ENCODE measurements around the gene ZNF134.
A peak's percentile ranks its signal among the peaks of the same experiment; 100 is the strongest.

ZNF134 gene

GRCh38 chr19:57599377-57599760, 14.7 kb upstream of the ZNF134 start:
- Histone ChIP-seq H3K9ac (ENCODE audit: low read length in 2 of 2) (peak overlapping the region; percentile 63 to 71), H3K4me1 (ENCODE audit: control insufficient read depth, insufficient read depth, low read length) (peaks cover 17% of the 10 kb centered on the region), H3K9me3 (ENCODE audit: control insufficient read depth in 2 of 2, low read length in 2 of 2) (peaks cover 0 to 11% of the 10 kb centered on the region in 2 donors), H3K36me3 (ENCODE audit: control insufficient read depth in 2 of 2, insufficient read depth in 2 of 2, low read length in 2 of 2) (peaks cover 3 to 14% of the 10 kb centered on the region in 2 donors), H3K4me3 (ENCODE audit: low read length in 2 of 2) (peak overlapping the region; percentile 53 to 93), H3K27me3 (ENCODE audit: control insufficient read depth in 1 of 2, insufficient read depth in 2 of 2, low read length in 2 of 2) (no peaks in the 10 kb centered on the region), H3K27ac (ENCODE audit: low read length) (no peak overlapping the region)

DNA sequence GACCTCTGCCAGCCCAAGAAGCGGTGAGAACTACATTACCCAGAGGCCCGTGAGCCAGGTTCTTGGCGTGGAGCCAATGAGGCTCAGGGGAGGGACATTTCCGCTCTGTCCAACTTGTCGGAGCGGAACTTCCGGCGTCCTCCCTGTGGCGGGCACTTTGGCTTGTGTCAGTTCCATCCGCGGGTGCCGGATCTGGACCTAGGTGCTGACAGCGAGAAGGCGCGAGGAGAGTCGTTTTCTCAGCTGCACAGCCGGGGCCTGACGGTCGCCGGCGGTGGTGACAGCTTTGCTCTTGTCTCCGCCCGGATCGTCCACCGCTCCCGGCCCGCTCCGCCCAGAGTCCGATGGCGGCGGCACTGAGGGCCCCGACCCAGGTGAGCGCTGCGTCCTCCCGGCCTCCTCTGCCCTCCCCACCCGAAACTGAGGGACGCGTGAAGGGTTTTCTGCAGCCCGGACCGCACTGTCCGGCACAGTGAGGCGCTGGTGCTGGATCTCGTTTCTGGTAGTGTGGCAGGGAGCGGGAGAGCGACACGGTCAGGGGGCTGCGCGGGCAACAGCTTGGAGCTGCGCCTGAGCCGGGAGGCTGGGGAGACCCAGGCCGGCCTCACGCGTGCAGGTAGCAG, 14.2 kb upstream of the ZNF134 start, which contains the start of gene ZNF530:
Gene ZNF530 (plus strand): TSS at position 125 of the 623 bp plus-strand sequence. CDS start 4,461 bp downstream, outside the sequence.
- no peaks in the 10 kb centered on the region for H3K27me3 ChIP-seq (ENCODE audit: control insufficient read depth in 1 of 2, insufficient read depth in 2 of 2, low read length in 2 of 2)
- peak within 1 kb of the TSS; percentile 63 to 71 for H3K9ac ChIP-seq (ENCODE audit: low read length in 2 of 2)
- peaks cover 8 to 19% of the 10 kb centered on the region in 2 donors for H3K36me3 ChIP-seq (ENCODE audit: control insufficient read depth in 2 of 2, insufficient read depth in 2 of 2, low read length in 2 of 2)
- H3K27ac ChIP-seq (ENCODE audit: low read length): no peak within 1 kb of the TSS
- H3K9me3 ChIP-seq (ENCODE audit: control insufficient read depth in 2 of 2, low read length in 2 of 2): peaks cover 0 to 16% of the 10 kb centered on the region in 2 donors
- peaks cover 17% of the 10 kb centered on the region for H3K4me1 ChIP-seq (ENCODE audit: control insufficient read depth, insufficient read depth, low read length)
- H3K4me3 ChIP-seq (ENCODE audit: low read length in 2 of 2): peak within 1 kb of the TSS; percentile 53 to 93

DNA sequence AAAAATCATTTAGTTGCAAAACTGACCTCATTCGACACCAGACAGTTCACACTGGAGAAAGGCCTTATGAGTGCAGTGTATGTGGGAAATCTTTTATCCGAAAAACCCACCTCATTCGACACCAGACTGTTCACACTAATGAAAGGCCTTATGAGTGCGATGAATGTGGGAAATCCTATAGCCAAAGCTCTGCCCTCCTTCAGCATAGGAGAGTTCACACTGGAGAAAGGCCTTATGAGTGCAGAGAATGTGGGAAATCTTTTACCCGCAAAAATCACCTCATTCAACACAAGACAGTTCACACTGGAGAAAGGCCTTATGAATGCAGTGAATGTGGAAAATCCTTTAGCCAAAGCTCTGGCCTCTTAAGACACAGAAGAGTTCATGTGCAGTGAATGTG, 7.1 kb upstream of the ZNF134 start:
- H3K4me1 ChIP-seq (ENCODE audit: control insufficient read depth, insufficient read depth, low read length): no peaks in the 10 kb centered on the region
- no peak overlapping the region for H3K27ac ChIP-seq (ENCODE audit: low read length)
- no peak overlapping the region for H3K4me3 ChIP-seq (ENCODE audit: low read length in 2 of 2)
- H3K27me3 ChIP-seq (ENCODE audit: control insufficient read depth in 1 of 2, insufficient read depth in 2 of 2, low read length in 2 of 2): no peaks in the 10 kb centered on the region
- H3K9me3 ChIP-seq (ENCODE audit: control insufficient read depth in 2 of 2, low read length in 2 of 2): peaks cover 20 to 42% of the 10 kb centered on the region in 2 donors
- no peak overlapping the region for H3K9ac ChIP-seq (ENCODE audit: low read length in 2 of 2)
- H3K36me3 ChIP-seq (ENCODE audit: control insufficient read depth in 2 of 2, insufficient read depth in 2 of 2, low read length in 2 of 2): peaks cover 30 to 45% of the 10 kb centered on the region in 2 donors

DNA sequence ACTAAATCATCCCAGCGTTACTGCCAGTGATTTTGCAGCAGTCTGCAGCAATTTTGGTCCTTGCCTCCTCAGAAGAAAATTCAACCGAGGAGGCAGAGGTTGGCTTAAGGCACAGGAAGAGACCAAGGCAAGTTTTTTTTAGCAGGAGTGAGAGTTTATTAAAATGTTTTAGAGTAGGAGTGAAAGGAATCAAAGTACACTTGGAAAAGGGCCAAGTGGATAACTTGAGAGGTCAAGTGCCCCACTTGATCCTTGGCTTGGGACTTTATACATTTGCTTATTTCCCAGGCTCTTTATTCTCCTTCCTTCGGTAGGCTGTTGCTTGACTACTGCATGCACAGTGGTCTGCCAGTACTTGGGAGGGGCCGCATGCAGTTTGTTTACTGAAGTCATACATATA, 2.9 kb upstream of the ZNF134 start:
- Histone ChIP-seq H3K4me3 (ENCODE audit: low read length in 2 of 2) (no peak overlapping the region), H3K9ac (ENCODE audit: low read length in 2 of 2) (no peak overlapping the region), H3K27me3 (ENCODE audit: control insufficient read depth in 1 of 2, insufficient read depth in 2 of 2, low read length in 2 of 2) (no peaks in the 10 kb centered on the region), H3K36me3 (ENCODE audit: control insufficient read depth in 2 of 2, insufficient read depth in 2 of 2, low read length in 2 of 2) (peaks cover 16 to 22% of the 10 kb centered on the region in 2 donors), H3K27ac (ENCODE audit: low read length) (no peak overlapping the region), H3K9me3 (ENCODE audit: control insufficient read depth in 2 of 2, low read length in 2 of 2) (peaks cover 22 to 27% of the 10 kb centered on the region in 2 donors), H3K4me1 (ENCODE audit: control insufficient read depth, insufficient read depth, low read length) (peaks cover 9% of the 10 kb centered on the region)

- Histone ChIP-seq H3K4me3 (ENCODE audit: low read length in 2 of 2) (peak overlapping the region; percentile 78 to 99), H3K36me3 (ENCODE audit: control insufficient read depth in 2 of 2, insufficient read depth in 2 of 2, low read length in 2 of 2) (peaks cover 48 to 49% of the 10 kb centered on the region in 2 donors), H3K9me3 (ENCODE audit: control insufficient read depth in 2 of 2, low read length in 2 of 2) (peaks cover 49 to 59% of the 10 kb centered on the region in 2 donors), H3K9ac (ENCODE audit: low read length in 2 of 2) (no peak overlapping the region), H3K4me1 (ENCODE audit: control insufficient read depth, insufficient read depth, low read length) (peaks cover 9% of the 10 kb centered on the region), H3K27me3 (ENCODE audit: control insufficient read depth in 1 of 2, insufficient read depth in 2 of 2, low read length in 2 of 2) (no peaks in the 10 kb centered on the region), H3K27ac (ENCODE audit: low read length) (no peak overlapping the region)
Observed at GRCh38 chr19:57615346-57615745, 1.3 kb downstream of the ZNF134 start.

GRCh38 chr19:57620673-57621348, 6.8 kb downstream of the ZNF134 start:
- Histone ChIP-seq H3K4me3 (ENCODE audit: low read length in 2 of 2) (peak overlapping the region; percentile 1 to 45), H3K36me3 (ENCODE audit: control insufficient read depth in 2 of 2, insufficient read depth in 2 of 2, low read length in 2 of 2) (peaks cover 71 to 79% of the 10 kb centered on the region in 2 donors), H3K27ac (ENCODE audit: low read length) (no peak overlapping the region), H3K27me3 (ENCODE audit: control insufficient read depth in 1 of 2, insufficient read depth in 2 of 2, low read length in 2 of 2) (no peaks in the 10 kb centered on the region), H3K9ac (ENCODE audit: low read length in 2 of 2) (no peak overlapping the region), H3K9me3 (ENCODE audit: control insufficient read depth in 2 of 2, low read length in 2 of 2) (peaks cover 79 to 85% of the 10 kb centered on the region in 2 donors), H3K4me1 (ENCODE audit: control insufficient read depth, insufficient read depth, low read length) (no peaks in the 10 kb centered on the region)

DNA sequence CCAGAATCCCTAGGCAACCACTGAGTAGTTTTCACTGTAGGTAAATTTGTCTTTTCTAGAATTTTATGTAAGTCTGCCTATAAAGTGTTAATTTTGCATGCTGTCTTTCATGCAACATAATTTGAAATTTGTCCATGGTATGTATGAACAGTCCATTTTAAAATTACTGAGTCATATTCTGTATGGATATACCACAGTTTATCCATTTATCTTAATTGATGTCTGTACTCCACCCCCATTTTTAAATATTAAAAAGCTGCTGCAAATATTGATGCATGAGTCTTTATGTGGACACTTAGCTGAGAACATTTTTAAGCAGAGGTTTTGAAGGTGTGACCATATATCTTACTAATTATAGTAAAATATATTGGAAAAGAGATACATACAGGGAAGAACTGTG, 9.0 kb downstream of the ZNF134 start:
- peaks cover 50 to 57% of the 10 kb centered on the region in 2 donors for H3K36me3 ChIP-seq (ENCODE audit: control insufficient read depth in 2 of 2, insufficient read depth in 2 of 2, low read length in 2 of 2)
- no peaks in the 10 kb centered on the region for H3K27me3 ChIP-seq (ENCODE audit: control insufficient read depth in 1 of 2, insufficient read depth in 2 of 2, low read length in 2 of 2)
- no peaks in the 10 kb centered on the region for H3K4me1 ChIP-seq (ENCODE audit: control insufficient read depth, insufficient read depth, low read length)
- H3K9me3 ChIP-seq (ENCODE audit: control insufficient read depth in 2 of 2, low read length in 2 of 2): peaks cover 56 to 67% of the 10 kb centered on the region in 2 donors
- no peak overlapping the region for H3K9ac ChIP-seq (ENCODE audit: low read length in 2 of 2)
- no peak overlapping the region for H3K27ac ChIP-seq (ENCODE audit: low read length)
- no peak overlapping the region for H3K4me3 ChIP-seq (ENCODE audit: low read length in 2 of 2)

DNA sequence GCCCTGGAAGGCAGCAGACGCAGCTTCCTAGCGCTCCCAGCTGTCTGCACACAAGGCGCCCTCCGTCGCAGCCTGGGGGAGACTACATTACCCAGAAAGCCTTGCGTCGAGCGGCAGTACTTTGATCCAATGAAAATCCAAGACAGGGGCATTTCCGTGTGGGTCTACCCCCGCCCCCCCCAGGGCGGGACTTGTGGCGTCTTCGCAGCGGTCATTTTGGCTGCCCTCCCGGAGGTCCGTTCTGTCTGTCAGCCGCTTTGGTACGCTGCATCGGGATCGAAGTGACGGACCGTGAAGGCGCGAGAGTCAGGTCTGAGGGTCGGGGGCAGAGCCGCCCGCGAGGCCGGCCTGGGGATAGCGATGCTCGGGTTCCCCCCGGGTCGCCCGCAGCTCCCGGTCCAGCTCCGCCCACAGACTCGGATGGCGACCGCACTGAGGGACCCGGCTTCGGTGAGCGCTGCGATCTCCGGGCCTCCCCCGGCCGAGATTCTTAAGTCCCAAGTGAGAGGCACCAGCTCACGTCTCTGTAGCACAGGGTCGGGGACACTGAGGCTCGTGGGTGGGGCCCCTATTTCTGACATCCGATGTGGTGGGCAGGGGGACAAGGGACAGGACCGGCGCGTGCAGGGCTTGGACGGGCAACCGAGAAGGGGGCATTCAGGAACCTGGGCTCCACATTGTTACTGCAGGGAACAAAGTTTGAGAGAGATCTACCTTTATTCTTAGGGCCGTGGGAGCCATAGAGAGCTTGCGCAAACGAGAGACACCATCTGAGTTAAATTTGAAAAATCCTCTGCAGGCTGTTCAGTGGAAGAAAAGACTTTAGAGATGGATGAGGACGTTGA, 19.2 kb downstream of the ZNF134 start, which contains the start of gene ZNF211:
Gene ZNF211 (plus strand): TSS at position 182 of the 845 bp plus-strand sequence. CDS start 179 bp downstream, at position 361.
- peaks cover 5% of the 10 kb centered on the region for H3K4me1 ChIP-seq (ENCODE audit: control insufficient read depth, insufficient read depth, low read length)
- H3K4me3 ChIP-seq (ENCODE audit: low read length in 2 of 2): peak within 1 kb of the TSS; percentile 85 to 93
- H3K27ac ChIP-seq (ENCODE audit: low read length): peak within 1 kb of the TSS; percentile 69
- no peaks in the 10 kb centered on the region for H3K27me3 ChIP-seq (ENCODE audit: control insufficient read depth in 1 of 2, insufficient read depth in 2 of 2, low read length in 2 of 2)
- peaks cover 13 to 22% of the 10 kb centered on the region in 2 donors for H3K36me3 ChIP-seq (ENCODE audit: control insufficient read depth in 2 of 2, insufficient read depth in 2 of 2, low read length in 2 of 2)
- H3K9me3 ChIP-seq (ENCODE audit: control insufficient read depth in 2 of 2, low read length in 2 of 2): peaks cover 9% of the 10 kb centered on the region in 2 donors
- H3K9ac ChIP-seq (ENCODE audit: low read length in 2 of 2): peak within 1 kb of the TSS; percentile 74 to 88

- Histone ChIP-seq H3K4me3 (ENCODE audit: low read length in 2 of 2) (peak overlapping the region; percentile 85 to 93), H3K27me3 (ENCODE audit: control insufficient read depth in 1 of 2, insufficient read depth in 2 of 2, low read length in 2 of 2) (no peaks in the 10 kb centered on the region), H3K4me1 (ENCODE audit: control insufficient read depth, insufficient read depth, low read length) (peaks cover 5% of the 10 kb centered on the region), H3K36me3 (ENCODE audit: control insufficient read depth in 2 of 2, insufficient read depth in 2 of 2, low read length in 2 of 2) (peaks cover 15 to 26% of the 10 kb centered on the region in 2 donors), H3K27ac (ENCODE audit: low read length) (no peak overlapping the region), H3K9me3 (ENCODE audit: control insufficient read depth in 2 of 2, low read length in 2 of 2) (peaks cover 7 to 9% of the 10 kb centered on the region in 2 donors), H3K9ac (ENCODE audit: low read length in 2 of 2) (peak overlapping the region; percentile 74 to 88)
Observed at GRCh38 chr19:57633832-57634131, 19.7 kb downstream of the ZNF134 start.

DNA sequence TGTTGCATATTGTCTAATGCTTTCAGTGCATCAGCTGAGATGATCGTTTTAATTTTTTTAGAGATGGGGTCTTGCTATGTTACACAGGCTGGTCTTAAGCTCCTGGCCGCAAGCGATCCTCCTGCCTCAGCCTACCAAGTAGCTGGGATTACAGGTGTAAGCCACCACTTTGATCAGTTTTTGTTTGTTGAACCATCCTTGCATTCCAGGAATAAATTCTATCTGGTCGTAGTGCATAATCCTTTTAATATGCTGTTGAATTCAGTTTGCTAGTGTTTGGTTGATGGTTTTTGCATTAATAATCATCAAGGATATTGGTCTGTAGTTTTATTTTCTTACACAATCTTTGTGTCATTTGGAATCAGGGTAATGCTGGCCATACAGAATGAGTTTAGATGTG, 23.3 kb downstream of the ZNF134 start:
- H3K27me3 ChIP-seq (ENCODE audit: control insufficient read depth in 1 of 2, insufficient read depth in 2 of 2, low read length in 2 of 2): no peaks in the 10 kb centered on the region
- H3K9me3 ChIP-seq (ENCODE audit: control insufficient read depth in 2 of 2, low read length in 2 of 2): peaks cover 28 to 32% of the 10 kb centered on the region in 2 donors
- peaks cover 48 to 56% of the 10 kb centered on the region in 2 donors for H3K36me3 ChIP-seq (ENCODE audit: control insufficient read depth in 2 of 2, insufficient read depth in 2 of 2, low read length in 2 of 2)
- no peak overlapping the region for H3K4me3 ChIP-seq (ENCODE audit: low read length in 2 of 2)
- no peak overlapping the region for H3K27ac ChIP-seq (ENCODE audit: low read length)
- no peak overlapping the region for H3K9ac ChIP-seq (ENCODE audit: low read length in 2 of 2)
- H3K4me1 ChIP-seq (ENCODE audit: control insufficient read depth, insufficient read depth, low read length): peaks cover 5% of the 10 kb centered on the region
